Bone marrow (tissue), 2 donors: ENCODE measurements around the gene ZSWIM7.
"Not testable (repeated sequence)": the region's sequence is repeated elsewhere in the genome, so short reads cannot be mapped to it uniquely, and the experiment has no call there.

Experiments
- DNase-seq, 2 donors: peaks; one replicate each; lab custom pipeline; 2025; lab: John Stamatoyannopoulos, UW

Gene ZSWIM7

DNA sequence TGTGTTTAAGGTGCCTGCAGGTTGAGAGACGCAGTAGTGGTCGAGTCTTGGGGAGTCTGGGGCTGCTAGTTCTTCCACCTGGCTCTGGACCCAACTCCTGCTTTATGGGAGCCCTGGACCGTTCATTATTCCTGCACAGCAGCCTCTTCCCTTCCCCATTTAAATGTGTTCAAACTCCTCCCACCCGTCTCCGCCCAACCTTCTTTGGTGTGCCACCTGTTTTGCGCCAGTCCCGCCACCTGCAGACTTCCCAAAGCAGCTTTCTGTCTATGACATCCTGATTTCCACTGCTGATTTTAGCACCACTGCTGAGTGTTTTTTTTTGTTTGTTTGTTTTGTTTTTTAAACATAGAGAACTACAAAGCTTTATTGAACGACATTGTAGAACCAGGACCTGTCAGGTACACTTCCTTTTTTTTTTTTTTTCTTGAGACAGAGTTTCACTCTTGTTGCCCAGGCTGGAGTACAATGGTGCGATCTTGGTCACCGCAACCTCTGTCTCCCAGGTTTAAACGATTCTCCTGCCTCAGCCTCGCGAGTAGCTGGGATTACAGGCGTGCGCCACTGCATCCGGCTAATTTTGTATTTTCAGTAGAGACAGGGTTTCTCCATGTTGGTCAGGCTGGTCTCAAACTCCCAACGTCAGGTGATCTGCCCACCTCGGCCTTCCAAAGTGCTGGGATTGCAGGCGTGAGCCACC, 41.7 kb downstream of the ZSWIM7 start:
- no peak for DNase-seq

DNA sequence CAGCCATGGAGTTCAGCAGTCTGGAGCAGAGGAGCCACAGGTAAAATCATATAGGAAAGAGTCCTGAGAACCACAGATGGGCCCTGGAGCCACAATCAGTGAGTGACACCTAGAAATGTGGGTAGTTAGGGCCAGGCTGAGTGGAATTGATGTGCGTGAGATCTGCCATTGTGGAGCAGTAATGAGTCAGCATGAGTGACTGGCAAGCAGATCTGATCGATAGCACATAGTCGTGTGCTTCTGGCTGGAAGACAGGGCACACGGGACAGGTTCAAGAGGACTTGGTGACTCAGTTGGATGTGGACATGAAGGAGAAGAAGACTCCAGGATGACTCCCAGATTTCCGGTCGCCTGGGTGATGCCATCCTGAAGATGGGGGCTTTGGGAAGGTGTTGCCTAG, 42.3 kb downstream of the ZSWIM7 start:
- no peak for DNase-seq

DNA sequence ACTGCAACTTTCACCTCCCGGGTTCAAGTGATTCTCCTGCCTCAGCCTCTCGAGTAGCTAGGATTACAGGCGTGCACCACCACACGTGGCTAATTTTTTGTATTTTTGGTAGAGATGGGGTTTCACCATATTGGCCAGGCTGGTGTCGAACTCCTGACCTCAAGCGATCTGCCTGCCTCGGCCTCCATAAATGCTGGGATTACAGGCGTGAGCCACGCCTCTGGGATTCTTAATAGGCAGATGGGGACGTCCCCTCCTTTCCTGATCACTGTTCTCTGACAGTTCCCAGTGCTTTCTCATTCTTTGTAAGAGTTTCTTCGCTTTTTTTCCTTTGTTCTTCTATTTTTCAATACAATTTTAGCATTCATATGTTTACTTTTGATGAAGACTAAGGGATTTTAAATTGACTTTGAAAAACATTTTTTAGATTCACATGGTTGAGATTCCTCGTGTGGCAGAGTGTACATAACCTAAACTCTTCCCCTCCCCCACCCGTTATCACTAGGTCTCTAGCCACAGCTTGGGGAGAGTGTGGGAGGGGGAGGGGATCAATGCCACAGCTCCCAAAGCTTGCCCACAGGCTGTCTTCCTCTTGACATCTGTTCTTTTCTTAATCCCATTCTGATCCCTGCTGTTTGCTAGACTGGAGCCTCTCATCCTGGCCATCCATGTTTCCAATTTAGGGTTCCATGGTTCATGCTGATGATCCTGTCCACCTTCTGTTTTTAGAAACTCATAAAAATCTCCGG, 43.5 kb downstream of the ZSWIM7 start:
- no peak for DNase-seq

DNA sequence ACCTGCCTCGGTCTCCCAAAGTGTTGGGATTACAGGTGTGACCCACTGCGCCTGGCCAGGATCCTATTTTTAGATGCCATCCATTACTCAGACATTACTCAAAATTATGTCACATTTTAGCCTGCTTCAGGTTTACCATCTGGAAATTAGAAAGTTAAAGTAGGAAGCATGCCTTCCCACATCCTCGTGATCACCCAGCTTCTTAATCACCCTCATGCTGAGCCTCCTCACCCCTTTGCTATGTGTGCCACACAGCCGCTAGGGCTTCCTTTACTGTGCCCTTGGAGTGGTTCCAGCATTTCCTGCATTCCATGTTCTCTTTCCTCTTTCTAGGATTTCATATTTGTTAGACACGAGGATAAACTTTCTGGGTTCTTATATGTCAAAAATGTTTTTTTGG, 45.3 kb downstream of the ZSWIM7 start:
- no peak for DNase-seq

DNA sequence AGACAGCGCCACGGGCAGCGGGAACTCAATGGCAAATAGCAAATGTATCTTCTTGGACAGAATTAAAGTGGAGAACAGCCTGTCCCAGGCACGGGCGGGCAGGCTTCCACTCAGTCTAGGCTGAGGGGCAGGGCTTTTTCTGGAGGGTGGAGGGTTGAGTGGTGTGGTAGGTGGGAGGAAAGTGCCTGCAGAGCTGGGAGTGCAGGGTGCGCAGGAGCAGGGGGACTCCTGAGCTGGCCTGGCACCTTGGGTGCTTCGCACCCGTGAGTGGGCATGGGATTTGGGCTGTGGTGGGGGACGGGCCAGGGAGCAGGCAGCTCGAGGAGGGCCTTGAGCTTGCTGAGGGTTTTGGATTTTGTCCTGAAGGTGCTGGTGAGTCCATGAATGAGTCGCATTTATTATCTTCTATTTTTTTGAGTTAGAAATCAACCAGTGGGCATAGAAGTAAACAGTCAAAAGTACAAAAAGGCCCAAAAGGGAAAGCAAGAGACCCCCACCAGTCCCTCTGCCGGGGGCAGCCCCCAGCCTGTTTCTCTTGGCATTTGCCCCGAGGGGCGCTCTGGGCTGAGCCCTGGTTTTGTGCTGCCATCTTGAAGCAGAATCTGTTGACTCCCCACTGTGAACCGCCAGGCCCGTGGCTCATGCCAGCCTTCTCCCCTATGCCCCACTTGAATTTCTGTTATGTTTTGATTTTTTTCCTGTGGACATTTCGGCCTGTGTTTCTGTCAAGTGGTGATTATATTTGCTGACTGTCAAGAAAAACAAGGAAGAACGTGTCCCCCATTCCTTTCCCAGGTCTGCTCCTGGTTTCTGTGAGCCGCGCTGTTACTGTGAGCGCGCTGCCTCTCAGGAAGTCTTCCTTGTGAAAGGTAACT, 46.4 kb downstream of the ZSWIM7 start:
- DNase-seq = no peak

DNA sequence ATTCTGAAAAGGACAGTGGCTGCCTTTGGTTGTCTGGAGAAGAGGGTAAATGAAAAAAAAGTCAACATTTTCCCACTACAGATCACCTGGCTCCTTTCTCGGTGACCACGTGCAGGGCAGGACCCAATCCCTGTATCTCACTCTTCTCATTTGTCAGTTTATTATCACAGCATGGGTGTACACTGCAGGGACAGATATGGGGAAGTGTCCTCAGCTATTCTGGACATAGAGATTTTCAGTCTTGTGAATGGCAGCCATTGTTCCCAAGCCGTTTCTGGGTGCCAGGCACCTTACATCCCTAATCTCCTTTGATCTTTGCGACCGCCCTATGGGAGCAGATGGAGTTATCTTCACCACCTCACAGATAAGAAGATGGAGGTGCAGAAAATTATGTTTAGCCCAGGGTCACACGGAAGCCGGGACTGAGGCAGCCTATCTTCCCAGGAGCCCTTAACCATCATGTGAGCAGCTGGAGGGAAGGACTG, 47.4 kb downstream of the ZSWIM7 start:
- no peak for DNase-seq

DNA sequence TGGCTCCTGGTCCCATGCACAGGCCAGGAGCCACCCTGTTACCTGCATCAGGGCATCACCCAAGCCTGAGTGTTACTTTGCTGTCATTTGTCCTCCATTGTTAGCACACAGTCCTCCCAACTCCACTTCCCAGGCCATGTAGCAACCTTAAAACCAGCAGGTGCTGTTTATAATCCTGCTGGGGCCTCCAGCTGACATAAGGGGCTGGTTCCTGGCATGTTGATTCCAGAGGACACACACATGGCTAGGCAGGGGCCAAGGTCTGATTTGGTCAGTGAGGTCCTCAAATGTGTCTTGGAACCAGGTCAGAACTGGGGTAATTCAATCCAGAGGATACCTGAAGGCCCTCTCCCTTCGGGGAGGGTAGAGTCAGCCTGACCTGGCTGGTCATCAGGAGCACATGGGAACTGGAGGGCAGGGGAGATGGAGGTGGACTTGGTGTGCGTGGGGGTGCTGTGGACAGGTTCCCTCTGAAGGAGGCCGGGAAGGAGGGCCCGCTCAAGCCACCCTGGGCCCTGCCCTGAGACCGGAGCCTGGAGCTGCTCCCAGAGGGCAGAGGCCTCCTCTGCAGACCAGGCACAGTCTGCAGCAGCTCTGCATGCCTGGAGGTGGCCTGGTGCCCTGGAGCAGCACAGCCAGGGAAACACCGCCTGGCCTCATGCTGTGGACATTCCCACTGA, 48.0 kb downstream of the ZSWIM7 start:
- DNase-seq = no peak

DNA sequence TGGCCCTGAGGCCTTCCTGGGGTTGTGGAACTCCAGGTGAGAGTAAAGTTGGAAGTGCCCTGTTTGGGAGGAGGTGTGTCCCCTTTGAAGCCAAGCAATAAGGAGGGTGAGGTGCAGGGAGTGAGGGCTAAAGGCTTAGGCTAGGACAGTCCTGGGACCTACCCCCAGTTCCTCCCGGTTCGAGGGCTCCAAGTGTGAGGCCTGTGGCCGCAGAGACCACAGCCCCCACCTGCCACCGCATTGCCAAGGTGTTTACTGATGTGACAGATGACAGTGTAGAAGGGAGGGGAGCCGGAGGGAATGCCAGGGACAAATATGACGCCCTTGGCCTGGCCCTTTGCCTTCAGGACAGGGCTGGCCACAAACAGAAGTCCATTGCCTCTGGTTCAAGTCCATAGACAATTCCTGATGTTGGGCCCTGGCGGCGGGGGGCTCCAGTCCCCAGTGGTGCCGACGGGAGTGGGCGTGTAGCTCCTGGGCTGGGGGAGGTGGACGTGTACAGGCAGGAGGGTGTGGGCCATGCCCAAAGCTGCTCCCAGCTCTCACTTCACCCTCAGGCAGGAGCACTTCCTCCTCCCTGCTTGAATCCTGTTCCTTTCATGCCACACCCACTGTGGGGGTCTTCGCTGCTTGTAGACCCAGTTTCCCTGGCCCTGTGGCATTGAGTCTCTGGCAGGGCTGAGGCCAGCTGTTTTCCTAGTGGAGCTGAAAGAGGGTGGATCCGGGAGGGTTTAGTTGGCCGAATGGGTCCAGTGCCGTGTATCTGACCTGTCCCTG, 51.3 kb downstream of the ZSWIM7 start:
- no peak for DNase-seq

DNA sequence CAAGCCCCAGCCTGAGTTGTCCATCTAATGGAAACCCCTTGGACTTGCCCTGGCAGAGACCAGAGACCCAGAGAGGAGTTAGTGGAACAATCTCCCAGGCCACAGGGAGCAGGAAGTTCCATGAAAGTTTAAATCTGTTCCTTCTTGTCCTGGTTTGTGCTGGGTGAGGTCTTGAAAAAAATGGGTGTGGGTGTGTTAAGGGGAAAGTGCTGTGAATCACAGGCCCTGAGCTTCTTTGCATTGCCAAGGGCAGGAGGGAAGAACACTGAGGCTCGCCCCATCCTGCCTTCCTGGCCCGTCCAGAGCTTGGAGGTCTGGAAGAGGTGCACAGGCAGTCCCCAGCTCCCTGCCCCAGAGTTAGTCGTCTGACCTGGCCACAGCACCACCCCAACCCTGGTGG, 52.2 kb downstream of the ZSWIM7 start:
- no peak for DNase-seq

DNA sequence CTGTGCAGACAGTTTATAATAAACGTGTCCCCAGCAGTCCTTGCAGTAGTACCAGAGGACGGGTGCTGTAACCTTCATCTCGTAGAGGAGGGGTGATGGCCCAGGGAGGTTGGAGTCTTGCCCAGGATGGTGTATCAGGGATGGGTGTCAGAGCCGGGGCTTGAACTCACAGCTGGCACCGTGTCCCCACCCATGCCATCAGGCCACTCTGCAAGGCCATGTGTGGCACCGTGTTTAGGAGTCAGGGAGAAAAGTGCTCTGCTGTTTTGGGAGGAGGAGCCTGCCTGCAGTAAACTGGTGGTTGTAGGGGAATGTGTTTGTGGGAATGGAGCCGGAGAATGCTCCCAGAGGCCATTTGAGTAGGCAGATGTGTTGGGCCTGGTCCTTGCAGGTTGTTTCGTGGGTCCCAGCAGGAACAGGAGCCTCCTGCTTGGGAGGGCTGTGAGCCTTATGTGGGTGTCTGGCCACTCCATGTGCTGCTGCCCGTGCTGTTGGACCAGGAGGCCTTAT, 52.8 kb downstream of the ZSWIM7 start:
- DNase-seq = no peak

DNA sequence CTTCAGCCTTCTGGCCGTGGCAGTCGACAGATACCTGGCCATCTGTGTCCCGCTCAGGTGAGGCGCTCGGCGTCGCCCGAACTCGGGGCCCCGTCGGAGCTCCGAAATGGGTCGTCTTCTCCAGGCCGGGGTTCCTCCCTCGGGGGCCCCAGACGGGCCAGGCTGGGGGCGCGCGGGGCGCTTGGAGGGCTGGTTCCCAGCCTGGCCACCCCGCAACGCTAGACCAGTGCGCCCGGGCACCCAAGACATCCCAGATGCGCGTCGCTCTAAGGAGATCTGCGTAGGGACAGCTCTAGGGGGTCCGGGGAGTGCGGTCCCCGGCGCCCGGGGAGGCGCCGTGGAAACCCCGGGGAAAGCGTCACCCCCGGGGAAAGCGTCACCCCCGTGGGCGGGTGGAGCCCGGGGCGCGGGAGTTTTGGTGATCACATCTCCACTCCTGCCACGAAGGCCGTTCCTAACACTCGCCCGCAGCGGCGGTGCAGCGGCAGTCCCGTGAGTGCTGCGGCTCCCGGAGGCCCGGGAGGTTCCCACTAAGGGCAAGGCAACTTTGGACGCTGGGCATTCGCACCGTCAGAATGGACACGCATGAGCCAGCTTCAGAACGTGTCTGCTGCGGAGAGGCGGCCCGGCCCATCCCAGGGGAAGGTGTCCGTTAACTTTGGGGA, 53.8 kb downstream of the ZSWIM7 start:
- DNase-seq = peak in 1 of 2 donors; percentile 61

DNA sequence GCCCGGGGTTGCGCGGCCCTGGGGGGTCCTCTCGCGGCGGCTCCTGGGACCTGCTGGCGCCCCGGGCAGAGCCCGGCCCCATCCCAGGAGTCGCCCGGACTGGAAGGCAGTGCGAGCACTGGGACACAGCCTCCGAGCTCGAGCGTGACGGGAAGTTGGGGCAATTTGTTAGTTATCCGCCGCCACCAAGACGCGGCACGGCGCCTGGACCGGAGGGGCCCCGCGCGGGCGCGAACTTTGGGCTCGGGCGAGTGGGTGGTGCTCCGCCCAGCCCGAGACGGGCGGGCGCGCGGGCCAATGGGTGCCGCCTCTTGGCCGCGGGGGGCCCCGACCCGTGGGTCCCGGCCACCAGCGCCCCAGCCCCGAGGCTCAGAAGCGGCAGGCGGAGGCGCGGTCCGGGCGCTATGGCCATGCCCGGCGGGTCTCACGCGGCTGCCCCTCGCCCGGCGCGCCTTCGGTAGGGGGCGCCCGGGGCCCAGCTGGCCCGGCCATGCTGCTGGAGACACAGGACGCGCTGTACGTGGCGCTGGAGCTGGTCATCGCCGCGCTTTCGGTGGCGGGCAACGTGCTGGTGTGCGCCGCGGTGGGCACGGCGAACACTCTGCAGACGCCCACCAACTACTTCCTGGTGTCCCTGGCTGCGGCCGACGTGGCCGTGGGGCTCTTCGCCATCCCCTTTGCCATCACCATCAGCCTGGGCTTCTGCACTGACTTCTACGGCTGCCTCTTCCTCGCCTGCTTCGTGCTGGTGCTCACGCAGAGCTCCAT, 54.6 kb downstream of the ZSWIM7 start, which contains the start of gene ADORA2B:
TSS of gene ADORA2B (plus strand) at position 372 of the 768 bp plus-strand sequence. CDS start at position 491, 119 bp downstream.
- DNase-seq = peak; percentile 33 to 82

DNA sequence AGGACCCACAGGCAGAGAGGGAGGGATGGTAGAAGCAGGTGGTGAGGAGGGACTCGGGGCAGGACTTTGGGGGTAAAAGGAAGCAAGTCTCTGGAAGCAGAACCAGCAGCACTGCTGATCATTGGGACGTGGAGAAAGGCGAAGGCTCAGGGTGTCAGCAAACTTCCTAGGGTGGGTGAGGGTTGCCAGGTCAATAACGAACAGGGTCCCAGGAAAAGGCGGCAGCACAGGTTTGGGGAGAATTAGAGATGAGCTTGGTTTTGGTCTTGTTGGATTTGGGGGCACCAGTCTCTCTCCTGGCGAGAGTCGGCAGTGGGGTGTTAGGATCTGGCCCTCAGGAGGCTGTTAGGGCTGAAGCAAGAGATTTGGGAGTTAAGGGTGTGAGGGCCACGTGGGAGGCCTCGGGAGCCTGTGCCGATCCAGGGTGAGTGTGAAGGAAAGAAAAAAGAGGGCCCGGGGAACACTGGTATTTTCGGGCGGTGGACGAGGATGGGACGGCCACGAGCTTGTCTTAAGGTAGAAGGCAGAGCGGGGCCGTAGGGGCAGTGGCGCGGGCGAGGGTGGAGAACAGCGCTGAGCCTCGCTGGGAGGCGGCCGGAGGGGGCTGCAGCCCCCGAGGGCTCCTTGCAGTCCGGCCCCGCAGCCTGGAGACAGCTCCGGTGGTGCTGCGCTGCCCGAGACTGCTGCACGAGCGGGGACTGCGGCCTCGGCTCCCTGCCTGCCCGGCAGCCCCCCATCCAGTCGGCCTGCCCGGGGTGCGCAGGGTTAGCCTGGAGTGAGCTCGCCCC, 55.3 kb downstream of the ZSWIM7 start:
- DNase-seq = no peak

DNA sequence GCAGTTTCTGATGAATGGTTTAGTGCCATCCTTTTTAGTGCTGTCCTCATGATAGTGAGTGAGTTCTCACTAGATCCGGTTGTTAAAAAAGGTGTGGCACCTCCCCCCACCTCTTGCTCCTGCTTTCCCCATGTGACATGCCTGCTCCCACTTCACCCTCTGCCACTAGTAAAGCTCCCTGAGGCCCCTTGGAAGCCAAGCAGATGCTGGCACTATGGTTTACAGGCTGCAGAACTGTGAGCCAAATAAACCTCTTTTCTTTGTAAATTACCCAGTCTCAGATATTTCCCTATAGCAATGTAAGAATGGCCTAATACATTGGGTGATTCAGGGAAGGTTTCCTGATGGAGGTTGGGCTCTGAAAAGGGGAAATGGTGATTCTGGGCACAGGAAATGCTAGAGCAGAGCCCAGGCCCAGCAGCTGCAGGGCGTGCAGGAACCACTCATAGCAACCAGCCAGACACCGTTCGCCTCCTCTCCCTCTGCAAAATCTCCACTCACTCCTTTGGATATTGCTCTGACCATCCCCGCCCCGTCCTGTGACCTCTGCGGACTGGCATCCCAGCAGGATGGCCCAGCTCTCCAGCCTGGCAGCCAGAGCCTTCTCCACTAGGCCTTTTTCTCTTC, 57.2 kb downstream of the ZSWIM7 start:
- DNase-seq = peak; percentile 30 to 60

DNA sequence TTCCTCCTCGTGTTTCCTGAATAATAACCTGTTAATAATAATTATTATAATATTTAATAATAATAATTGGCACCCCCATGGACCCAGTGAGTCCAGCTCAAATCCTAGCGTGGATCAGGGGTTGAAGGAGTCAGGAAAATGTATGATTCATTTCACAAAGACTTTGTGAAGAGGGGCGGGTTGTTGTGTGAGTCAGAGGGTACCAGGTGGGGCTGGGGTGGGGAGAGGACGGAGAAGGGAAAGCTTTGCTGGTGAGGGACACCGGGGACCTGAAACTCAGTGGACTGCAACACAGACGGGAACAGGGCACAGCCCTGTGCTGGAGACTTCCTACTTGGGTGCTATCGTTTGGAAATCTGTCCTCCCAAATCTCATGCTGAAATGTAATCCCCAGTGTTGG, 57.7 kb downstream of the ZSWIM7 start:
- DNase-seq = no peak

DNA sequence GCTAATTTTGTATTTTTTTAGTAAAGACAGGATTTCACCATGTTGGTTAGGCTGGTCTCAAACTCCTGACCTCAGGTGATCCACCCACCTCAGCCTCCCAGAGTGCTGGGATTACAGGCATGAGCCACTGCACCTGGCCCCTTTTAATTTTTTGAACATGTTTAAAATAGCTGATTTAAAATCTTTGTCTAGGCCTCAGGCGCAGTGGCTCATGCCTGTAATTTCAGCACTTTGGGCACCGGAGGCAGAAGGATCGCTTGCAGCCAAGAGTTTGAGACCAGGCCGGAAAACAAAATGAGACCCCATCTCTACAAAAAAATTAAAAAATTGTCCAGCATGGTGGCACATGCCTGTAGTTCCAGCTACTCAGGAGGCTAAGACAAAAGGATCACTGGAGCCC, 63.0 kb downstream of the ZSWIM7 start:
- DNase-seq = not testable (repeated sequence)

DNA sequence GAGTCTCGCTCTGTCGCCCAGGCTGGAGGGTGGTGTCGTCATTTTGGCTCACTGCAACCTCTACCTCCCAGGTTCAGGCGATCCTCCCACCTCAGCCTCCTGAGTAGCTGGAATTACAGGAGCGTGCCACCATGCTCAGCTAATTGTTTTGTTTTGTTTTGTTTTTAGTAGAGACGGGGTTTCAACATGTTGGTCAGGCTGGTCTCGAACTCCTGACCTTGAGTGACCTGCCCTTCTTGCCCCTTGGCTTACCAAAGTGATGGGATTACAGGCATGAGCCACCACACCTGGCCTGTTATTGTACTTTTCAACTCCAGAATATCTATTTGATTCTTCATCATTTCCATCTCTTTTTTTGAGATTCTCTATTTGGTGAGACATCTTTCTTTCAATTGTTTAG, 63.6 kb downstream of the ZSWIM7 start:
- DNase-seq = no peak

DNA sequence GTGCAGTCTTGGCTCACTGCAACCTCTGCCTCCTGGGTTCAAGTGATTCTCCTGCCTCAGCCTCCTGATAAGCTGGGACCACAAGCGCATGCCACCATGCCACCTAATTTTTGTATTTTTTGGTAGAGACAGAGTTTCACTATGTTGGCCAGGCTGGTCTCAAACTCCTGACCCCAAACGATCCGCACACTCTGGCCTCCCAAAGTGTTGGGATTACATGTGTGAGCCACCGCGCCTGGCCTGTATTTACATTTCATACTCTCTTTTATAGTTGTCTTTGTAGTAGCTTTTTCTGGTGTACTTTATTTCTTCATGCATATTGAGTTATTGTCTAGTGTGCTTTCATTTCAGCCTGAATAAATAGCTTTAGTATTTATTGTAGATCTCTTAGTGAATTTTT, 64.6 kb downstream of the ZSWIM7 start:
- DNase-seq = no peak
